Measurements from ENCODE around the gene CCDC146.
"Not testable (repeated sequence)": the region's sequence is repeated elsewhere in the genome, so short reads cannot be mapped to it uniquely, and the experiment has no call there.

Gene CCDC146

GRCh38 chr7:77140291-77140690 lies 17.9 kb downstream of the CCDC146 start:
- H3K79me1 ChIP-seq (ENCODE audit: low read depth, low read length); H3K27ac ChIP-seq (replicated peaks; ENCODE audit: low read length); H3K4ac ChIP-seq (ENCODE audit: low read length); H3K36me3 ChIP-seq (replicated peaks in 1 of 2; ENCODE audit: control insufficient read depth in 2 of 2, insufficient read depth in 2 of 2, low read length in 2 of 2); H2AFZ ChIP-seq (ENCODE audit: low read length); H3K4me1 ChIP-seq (ENCODE audit: control insufficient read depth in 2 of 2, insufficient read depth in 1 of 2, low read depth in 1 of 2, low read length in 2 of 2); H2AK5ac ChIP-seq (ENCODE audit: low read depth, low read length); H3K4me3 ChIP-seq (ENCODE audit: low read length in 2 of 2); H4K8ac ChIP-seq (ENCODE audit: low read depth, low read length); H3K23ac ChIP-seq (ENCODE audit: low read depth, low read length, poor library complexity); H4K91ac ChIP-seq (ENCODE audit: low read depth, low read length, poor library complexity); H3K4me2 ChIP-seq (ENCODE audit: insufficient read depth, low read length, poor library complexity, severe bottlenecking); H3K9me3 ChIP-seq (replicated peaks in 1 of 2; ENCODE audit: control insufficient read depth in 2 of 2, insufficient read depth in 1 of 2, low read depth in 1 of 2, low read length in 2 of 2); H3K27me3 ChIP-seq (ENCODE audit: control insufficient read depth in 3 of 3, insufficient read depth in 3 of 3, low read depth in 1 of 3, low read length in 3 of 3); H2BK12ac ChIP-seq (ENCODE audit: low read length); DNase-seq (ENCODE audit: low spot score); H3K18ac ChIP-seq (ENCODE audit: low read length); H2BK120ac ChIP-seq (ENCODE audit: low read depth, low read length); H2BK5ac ChIP-seq (ENCODE audit: low read length); H3K14ac ChIP-seq (ENCODE audit: low read length); H3K9ac ChIP-seq (ENCODE audit: low read depth, low read length, poor library complexity); H2BK15ac ChIP-seq (ENCODE audit: low read length): not testable (repeated sequence)
- WGBS, 2 donors (ENCODE audit: extremely low coverage in 2 of 2, insufficient read length in 2 of 2, insufficient replicate concordance in 1 of 2) = no CpG with 5 or more reads among the region's 4 CpGs

DNA sequence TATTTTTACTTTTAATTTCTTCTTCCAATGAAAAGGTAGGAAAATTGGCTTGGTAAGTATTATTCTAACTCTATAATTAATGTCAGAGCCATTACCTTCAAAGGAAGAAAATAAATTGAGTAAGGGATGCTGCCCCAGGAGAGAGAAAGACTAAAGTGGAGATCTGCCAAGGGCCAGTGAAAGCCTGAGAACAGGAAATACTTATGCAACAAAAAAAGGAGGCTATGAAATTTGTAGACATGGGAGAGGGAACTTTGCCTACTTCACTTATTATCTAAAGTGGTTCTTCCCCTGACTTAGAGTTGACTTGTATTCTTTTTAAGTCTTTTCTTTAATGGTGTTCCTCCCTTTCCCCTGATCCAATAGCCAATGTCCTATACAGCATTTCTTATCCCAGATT lies 29.8 kb downstream of the CCDC146 start:
- H4K91ac ChIP-seq (ENCODE audit: low read depth, low read length, poor library complexity); H2AFZ ChIP-seq (ENCODE audit: low read length); H4K8ac ChIP-seq (ENCODE audit: low read depth, low read length); DNase-seq (ENCODE audit: low spot score); H3K9me3 ChIP-seq (replicated peaks in 1 of 2; ENCODE audit: control insufficient read depth in 2 of 2, insufficient read depth in 1 of 2, low read depth in 1 of 2, low read length in 2 of 2); H3K14ac ChIP-seq (ENCODE audit: low read length); H2BK12ac ChIP-seq (ENCODE audit: low read length); H3K27ac ChIP-seq (replicated peaks; ENCODE audit: low read length); H3K27me3 ChIP-seq (ENCODE audit: control insufficient read depth in 3 of 3, insufficient read depth in 3 of 3, low read depth in 1 of 3, low read length in 3 of 3); H2BK15ac ChIP-seq (ENCODE audit: low read length); H3K4me2 ChIP-seq (ENCODE audit: insufficient read depth, low read length, poor library complexity, severe bottlenecking); H3K9ac ChIP-seq (ENCODE audit: low read depth, low read length, poor library complexity); H3K23ac ChIP-seq (ENCODE audit: low read depth, low read length, poor library complexity); H3K4me1 ChIP-seq (ENCODE audit: control insufficient read depth in 2 of 2, insufficient read depth in 1 of 2, low read depth in 1 of 2, low read length in 2 of 2); H2BK120ac ChIP-seq (ENCODE audit: low read depth, low read length); H2BK5ac ChIP-seq (ENCODE audit: low read length); H2AK5ac ChIP-seq (ENCODE audit: low read depth, low read length); H3K79me1 ChIP-seq (ENCODE audit: low read depth, low read length); H3K4me3 ChIP-seq (ENCODE audit: low read length in 2 of 2); H3K4ac ChIP-seq (ENCODE audit: low read length); H3K36me3 ChIP-seq (replicated peaks in 1 of 2; ENCODE audit: control insufficient read depth in 2 of 2, insufficient read depth in 2 of 2, low read length in 2 of 2); H3K18ac ChIP-seq (ENCODE audit: low read length): not testable (repeated sequence)

GRCh38 chr7:77154917-77155464 lies 32.6 kb downstream of the CCDC146 start:
- H3K4ac ChIP-seq (ENCODE audit: low read length); H3K4me1 ChIP-seq (ENCODE audit: control insufficient read depth in 2 of 2, insufficient read depth in 1 of 2, low read depth in 1 of 2, low read length in 2 of 2); H2BK12ac ChIP-seq (ENCODE audit: low read length); H2BK120ac ChIP-seq (ENCODE audit: low read depth, low read length); H3K27ac ChIP-seq (replicated peaks; ENCODE audit: low read length); DNase-seq (ENCODE audit: low spot score); H2BK15ac ChIP-seq (ENCODE audit: low read length); H3K18ac ChIP-seq (ENCODE audit: low read length); H2AK5ac ChIP-seq (ENCODE audit: low read depth, low read length); H3K79me1 ChIP-seq (ENCODE audit: low read depth, low read length); H3K36me3 ChIP-seq (replicated peaks in 1 of 2; ENCODE audit: control insufficient read depth in 2 of 2, insufficient read depth in 2 of 2, low read length in 2 of 2); H3K23ac ChIP-seq (ENCODE audit: low read depth, low read length, poor library complexity); H3K14ac ChIP-seq (ENCODE audit: low read length); H4K8ac ChIP-seq (ENCODE audit: low read depth, low read length); H3K4me3 ChIP-seq (ENCODE audit: low read length in 2 of 2); H3K9me3 ChIP-seq (replicated peaks in 1 of 2; ENCODE audit: control insufficient read depth in 2 of 2, insufficient read depth in 1 of 2, low read depth in 1 of 2, low read length in 2 of 2); H3K27me3 ChIP-seq (ENCODE audit: control insufficient read depth in 3 of 3, insufficient read depth in 3 of 3, low read depth in 1 of 3, low read length in 3 of 3); H2BK5ac ChIP-seq (ENCODE audit: low read length); H3K9ac ChIP-seq (ENCODE audit: low read depth, low read length, poor library complexity); H3K4me2 ChIP-seq (ENCODE audit: insufficient read depth, low read length, poor library complexity, severe bottlenecking); H4K91ac ChIP-seq (ENCODE audit: low read depth, low read length, poor library complexity): not testable (repeated sequence)
- no CpG with 5 or more reads among the region's 3 CpGs for WGBS, 2 donors (ENCODE audit: extremely low coverage in 2 of 2, insufficient read length in 2 of 2, insufficient replicate concordance in 1 of 2)
- peak overlapping the region; percentile 54 for H2AFZ ChIP-seq (ENCODE audit: low read length)

- not testable (repeated sequence) for H4K8ac ChIP-seq (ENCODE audit: low read depth, low read length); H2BK120ac ChIP-seq (ENCODE audit: low read depth, low read length); H3K23ac ChIP-seq (ENCODE audit: low read depth, low read length, poor library complexity); H3K9me3 ChIP-seq (replicated peaks in 1 of 2; ENCODE audit: control insufficient read depth in 2 of 2, insufficient read depth in 1 of 2, low read depth in 1 of 2, low read length in 2 of 2); H2BK12ac ChIP-seq (ENCODE audit: low read length); H2BK15ac ChIP-seq (ENCODE audit: low read length); H4K91ac ChIP-seq (ENCODE audit: low read depth, low read length, poor library complexity); H2BK5ac ChIP-seq (ENCODE audit: low read length); H3K9ac ChIP-seq (ENCODE audit: low read depth, low read length, poor library complexity); H3K14ac ChIP-seq (ENCODE audit: low read length); H3K18ac ChIP-seq (ENCODE audit: low read length); H3K4me3 ChIP-seq (ENCODE audit: low read length in 2 of 2); H3K36me3 ChIP-seq (replicated peaks in 1 of 2; ENCODE audit: control insufficient read depth in 2 of 2, insufficient read depth in 2 of 2, low read length in 2 of 2); H2AFZ ChIP-seq (ENCODE audit: low read length); H2AK5ac ChIP-seq (ENCODE audit: low read depth, low read length); H3K27me3 ChIP-seq (ENCODE audit: control insufficient read depth in 3 of 3, insufficient read depth in 3 of 3, low read depth in 1 of 3, low read length in 3 of 3); DNase-seq (ENCODE audit: low spot score); H3K79me1 ChIP-seq (ENCODE audit: low read depth, low read length); H3K4me2 ChIP-seq (ENCODE audit: insufficient read depth, low read length, poor library complexity, severe bottlenecking); H3K4me1 ChIP-seq (ENCODE audit: control insufficient read depth in 2 of 2, insufficient read depth in 1 of 2, low read depth in 1 of 2, low read length in 2 of 2); H3K27ac ChIP-seq (replicated peaks; ENCODE audit: low read length); H3K4ac ChIP-seq (ENCODE audit: low read length)
- WGBS, 2 donors (ENCODE audit: extremely low coverage in 2 of 2, insufficient read length in 2 of 2, insufficient replicate concordance in 1 of 2) = no CpG with 5 or more reads among the region's 5 CpGs
Observed at GRCh38 chr7:77155601-77156377, 33.4 kb downstream of the CCDC146 start.
